HFFc6 (cell line): Measurements from ENCODE around the gene ARID5B. TPM values are rescaled to one million over a fixed set of nuclear protein-coding genes. Genes with fewer than 3 reads are reported as not detected.
A peak's percentile ranks its signal among the peaks of the same experiment; 100 is the strongest.
"Not testable (repeated sequence)": the region's sequence is repeated elsewhere in the genome, so short reads cannot be mapped to it uniquely, and the experiment has no call there.

Source experiments
- DNase-seq: peaks from one replicate; pipeline ENCODE4 v3.0.0-alpha.2; 2018
- H3K27ac Mint-ChIP-seq: 2 replicates; pipeline ENCODE4 v1.8.0; 2020; ENCODE audit warnings: mild to moderate bottlenecking, mixed read lengths
- H3K27me3 Mint-ChIP-seq: 2 replicates; pipeline ENCODE4 v1.8.0; 2021; ENCODE audit warnings: mild to moderate bottlenecking, moderate library complexity, mixed read lengths; ENCODE audit not compliant: insufficient read depth
- H3K36me3 Mint-ChIP-seq: 2 replicates; pipeline ENCODE4 v1.8.0; 2021; ENCODE audit warnings: low read depth, mixed read lengths
- H3K4me1 Mint-ChIP-seq: 2 replicates; pipeline ENCODE4 v1.8.0; 2020; ENCODE audit warnings: low read depth, mixed read lengths
- H3K4me3 Mint-ChIP-seq: 2 replicates; pipeline ENCODE4 v1.8.0; 2020; ENCODE audit warnings: mild to moderate bottlenecking, moderate library complexity, mixed read lengths
- H3K9me3 Mint-ChIP-seq: 2 replicates; pipeline ENCODE4 v1.8.0; 2020; ENCODE audit warnings: mild to moderate bottlenecking, mixed read lengths
- CTCF ChIP-seq: fragments of 200-600 bp; sonication (generic); IDR thresholded peaks from 2 replicates; pipeline ENCODE4 v1.5.0; 2021; ENCODE audit warnings: antibody characterized with exemption, mild to moderate bottlenecking
- total RNA-seq, 6 experiments: library from RNA; stranded (reverse); fragmentation: NEBNext Ultra II Directional; extraction: Animal tissue kit (Norgen Biotek cat#: 25700); gene quantifications; 2 replicates in 1 of 6; 3 replicates in 5 of 6; pipeline ENCODE4 v1.2.3, GENCODE V29; 2021

The ARID5B gene
- total RNA-seq, 6 experiments from 2014 or later = 102 to 142 (median 131) TPM

- peaks cover 2% of the 10 kb centered on the region; the same call in 1 of the 2 replicates for H3K27me3 Mint-ChIP-seq
- H3K36me3 Mint-ChIP-seq = 0 out of 2 replicates have a peak, but pooled peaks cover 5% of the 10 kb centered on the region
- peaks cover 16% of the 10 kb centered on the region; the same call in 1 of the 2 replicates for H3K4me1 Mint-ChIP-seq
- TF ChIP-seq CTCF = no peak
- DNase-seq = no peak
- H3K4me3 Mint-ChIP-seq = no peak overlapping the region
- no peak overlapping the region for H3K27ac Mint-ChIP-seq
- no peaks in the 10 kb centered on the region for H3K9me3 Mint-ChIP-seq
These were observed 40.3 kb upstream of the ARID5B start for GRCh38 chr10:61860964-61861758.

- TF ChIP-seq CTCF = no peak
- 0 out of 2 replicates have a peak, but pooled peaks cover 5% of the 10 kb centered on the region for H3K36me3 Mint-ChIP-seq
- H3K27me3 Mint-ChIP-seq = no peaks in the 10 kb centered on the region; the same call in 1 of the 2 replicates
- no peak overlapping the region for H3K27ac Mint-ChIP-seq
- no peak for DNase-seq
- no peak overlapping the region for H3K4me3 Mint-ChIP-seq
- peaks cover 11% of the 10 kb centered on the region for H3K4me1 Mint-ChIP-seq
- H3K9me3 Mint-ChIP-seq = 0 out of 2 replicates have a peak, but pooled peaks cover 4% of the 10 kb centered on the region
These were observed 37.5 kb upstream of the ARID5B start for GRCh38 chr10:61863981-61864380.

DNA sequence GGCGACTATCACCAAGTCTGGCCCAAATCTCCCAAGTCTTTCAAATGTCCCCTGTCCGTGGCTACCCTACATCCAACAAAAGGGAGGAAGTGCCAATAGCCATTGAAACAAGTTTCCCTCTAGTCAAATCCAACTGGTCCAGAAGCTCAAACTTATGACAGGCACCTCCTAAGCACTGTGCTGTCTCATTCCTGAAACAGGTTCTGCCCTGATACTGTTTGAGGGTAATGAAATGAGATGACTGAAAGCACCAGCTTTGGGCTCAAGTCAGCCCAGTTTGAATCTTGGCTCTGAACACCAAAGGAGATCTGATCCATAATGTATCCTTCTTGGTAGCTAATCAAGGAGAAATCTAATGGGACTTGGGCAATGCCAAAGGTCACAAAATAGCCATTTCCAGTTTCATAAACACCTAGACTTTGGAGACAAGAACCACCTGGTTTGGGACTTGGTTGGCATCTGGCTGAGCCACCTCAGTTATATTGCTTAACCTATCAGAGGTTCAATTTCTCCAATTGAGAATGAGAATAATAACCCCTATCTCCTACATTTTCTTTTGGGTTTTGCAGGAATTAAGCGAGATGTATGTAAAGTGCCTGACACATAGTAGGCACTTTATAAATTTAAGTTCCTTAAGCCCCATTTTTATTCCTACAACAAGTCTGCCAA lies 34.7 kb upstream of the ARID5B start:
- Mint-ChIP-seq H3K27me3 (no peaks in the 10 kb centered on the region), H3K36me3 (no peaks in the 10 kb centered on the region), H3K4me3 (no peak overlapping the region), H3K9me3 (0 out of 2 replicates have a peak, but pooled peaks cover 4% of the 10 kb centered on the region), H3K4me1 (peaks cover 20% of the 10 kb centered on the region), H3K27ac (no peak overlapping the region)
- no peak for TF ChIP-seq CTCF
- DNase-seq = no peak

DNA sequence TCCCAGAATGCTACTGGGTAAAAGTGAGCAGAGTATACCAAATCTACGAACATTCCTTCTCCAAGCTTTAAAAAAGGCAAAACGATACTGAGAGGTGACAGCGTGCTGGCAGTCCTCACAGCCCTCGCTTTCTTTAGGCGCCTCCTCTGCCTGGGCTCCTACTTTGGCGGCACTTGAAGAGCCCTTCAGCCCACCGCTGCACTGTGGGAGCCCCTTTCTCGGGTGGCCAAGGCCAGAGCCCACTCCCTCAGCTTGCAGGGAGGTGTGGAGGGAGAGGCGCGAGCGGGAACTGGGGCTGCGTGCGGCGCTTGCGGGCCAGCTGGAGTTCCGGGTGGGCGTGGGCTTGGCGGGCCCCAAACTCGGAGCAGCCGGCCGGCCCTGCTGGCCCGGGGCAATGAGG lies 34.1 kb upstream of the ARID5B start:
- H3K9me3 Mint-ChIP-seq, H3K27ac Mint-ChIP-seq, DNase-seq, H3K36me3 Mint-ChIP-seq, H3K27me3 Mint-ChIP-seq, H3K4me3 Mint-ChIP-seq: not testable (repeated sequence)
- H3K4me1 Mint-ChIP-seq = peaks cover 20% of the 10 kb centered on the region

GRCh38 chr10:61867817-61868216 lies 33.7 kb upstream of the ARID5B start:
- not testable (repeated sequence) for H3K27me3 Mint-ChIP-seq, H3K9me3 Mint-ChIP-seq, H3K27ac Mint-ChIP-seq, H3K4me3 Mint-ChIP-seq, DNase-seq, H3K36me3 Mint-ChIP-seq
- H3K4me1 Mint-ChIP-seq = peaks cover 20% of the 10 kb centered on the region

GRCh38 chr10:61869041-61869675 lies 32.3 kb upstream of the ARID5B start:
- peak overlapping the region; percentile 26; the same call in 1 of the 2 replicates for H3K4me3 Mint-ChIP-seq
- no peak for TF ChIP-seq CTCF
- H3K9me3 Mint-ChIP-seq = 0 out of 2 replicates have a peak, but pooled peaks cover 4% of the 10 kb centered on the region
- no peaks in the 10 kb centered on the region for H3K36me3 Mint-ChIP-seq
- no peaks in the 10 kb centered on the region for H3K27me3 Mint-ChIP-seq
- H3K4me1 Mint-ChIP-seq = peaks cover 30% of the 10 kb centered on the region
- H3K27ac Mint-ChIP-seq = peak overlapping the region; percentile 22
- no peak for DNase-seq
